HG02678 (cell line): ENCODE measurements around the gene PCGF2.

Experiments
- ATAC-seq: cut with Tn5 transposase; IDR thresholded peaks from one replicate; pipeline ENCODE4 v1.9.1; 2021; ENCODE audit warnings: mild to moderate bottlenecking, moderate library complexity; ENCODE audit not compliant: unreplicated experiment

The PCGF2 gene

DNA sequence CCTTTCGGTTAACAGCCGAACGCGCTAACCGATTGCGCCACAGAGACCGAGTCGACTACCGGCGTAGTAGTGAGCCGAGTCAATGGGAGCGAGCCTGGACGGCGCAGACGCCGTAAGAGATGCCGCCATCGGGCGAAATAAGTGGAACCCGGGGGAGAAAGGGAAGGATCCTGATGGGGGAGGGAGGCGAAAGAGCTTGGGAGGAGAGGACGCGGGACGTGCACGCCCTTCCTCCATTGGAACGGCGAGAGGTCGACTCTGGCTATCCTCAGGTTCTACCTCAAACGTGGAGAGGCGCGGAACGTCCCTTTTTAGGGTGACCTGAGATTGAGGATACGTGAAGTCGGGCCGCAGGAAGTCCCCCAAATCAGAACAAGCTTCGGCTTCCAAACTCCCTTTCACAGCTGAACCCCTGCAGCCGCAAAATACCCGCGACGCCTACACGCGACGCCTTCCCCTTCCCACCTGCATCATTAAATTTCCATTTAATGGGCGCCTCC lies 3.7 kb upstream of the PCGF2 start:
- no peak for ATAC-seq

GRCh38 chr17:38751144-38751807 lies 3.1 kb upstream of the PCGF2 start:
- no peak for ATAC-seq

DNA sequence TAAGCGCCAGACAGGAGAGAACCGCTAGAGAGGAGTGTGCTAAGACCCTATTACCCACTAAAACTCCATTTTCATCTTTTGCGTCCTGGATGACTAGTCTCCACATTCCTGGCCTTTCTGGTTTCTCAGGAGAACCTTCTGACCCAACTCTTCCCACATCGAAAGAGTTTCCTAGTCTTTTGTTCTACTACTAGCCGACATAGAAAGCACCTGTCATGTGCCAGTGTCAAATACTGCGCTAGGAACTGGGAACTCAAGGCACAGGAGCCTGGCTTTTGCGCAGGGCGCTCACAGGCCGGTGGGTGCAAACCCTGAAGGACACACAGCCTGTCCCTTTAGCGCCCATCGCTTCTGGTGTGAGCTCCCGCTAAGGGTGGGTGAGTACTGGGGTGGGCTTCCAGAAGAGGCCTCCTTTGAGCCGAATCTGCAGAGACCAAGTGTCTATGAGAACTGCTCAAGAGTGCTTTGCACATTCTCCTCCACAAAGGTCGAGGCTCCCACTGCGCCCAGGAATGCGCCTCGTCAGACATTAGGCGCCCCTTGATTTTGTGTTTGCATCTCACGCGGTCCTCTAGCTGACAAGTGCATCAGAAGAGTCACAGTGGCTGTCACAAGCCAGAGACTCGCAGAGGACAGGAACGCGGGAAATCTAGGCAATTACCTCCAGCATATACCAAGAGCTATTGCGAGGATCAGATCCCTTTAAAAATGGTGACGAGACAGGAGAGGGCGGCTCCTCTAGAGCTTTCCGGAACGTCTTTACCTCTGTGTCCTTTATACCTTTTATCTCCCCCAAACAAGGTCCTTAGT lies 2.4 kb upstream of the PCGF2 start:
- ATAC-seq = no peak

DNA sequence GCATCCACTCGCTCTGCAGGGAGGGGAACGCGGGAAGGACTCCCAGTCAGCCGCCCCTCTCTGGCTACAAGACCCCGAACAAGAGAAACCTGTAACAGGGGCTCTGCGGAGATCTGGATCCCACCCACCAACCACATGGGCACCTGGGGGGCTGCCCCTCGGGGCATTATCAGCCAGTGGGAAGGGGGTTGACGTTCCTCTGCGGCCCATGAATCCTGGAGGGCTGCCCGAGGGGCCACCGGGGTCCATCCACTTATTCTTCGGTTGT lies 1.8 kb upstream of the PCGF2 start:
- ATAC-seq = no peak

DNA sequence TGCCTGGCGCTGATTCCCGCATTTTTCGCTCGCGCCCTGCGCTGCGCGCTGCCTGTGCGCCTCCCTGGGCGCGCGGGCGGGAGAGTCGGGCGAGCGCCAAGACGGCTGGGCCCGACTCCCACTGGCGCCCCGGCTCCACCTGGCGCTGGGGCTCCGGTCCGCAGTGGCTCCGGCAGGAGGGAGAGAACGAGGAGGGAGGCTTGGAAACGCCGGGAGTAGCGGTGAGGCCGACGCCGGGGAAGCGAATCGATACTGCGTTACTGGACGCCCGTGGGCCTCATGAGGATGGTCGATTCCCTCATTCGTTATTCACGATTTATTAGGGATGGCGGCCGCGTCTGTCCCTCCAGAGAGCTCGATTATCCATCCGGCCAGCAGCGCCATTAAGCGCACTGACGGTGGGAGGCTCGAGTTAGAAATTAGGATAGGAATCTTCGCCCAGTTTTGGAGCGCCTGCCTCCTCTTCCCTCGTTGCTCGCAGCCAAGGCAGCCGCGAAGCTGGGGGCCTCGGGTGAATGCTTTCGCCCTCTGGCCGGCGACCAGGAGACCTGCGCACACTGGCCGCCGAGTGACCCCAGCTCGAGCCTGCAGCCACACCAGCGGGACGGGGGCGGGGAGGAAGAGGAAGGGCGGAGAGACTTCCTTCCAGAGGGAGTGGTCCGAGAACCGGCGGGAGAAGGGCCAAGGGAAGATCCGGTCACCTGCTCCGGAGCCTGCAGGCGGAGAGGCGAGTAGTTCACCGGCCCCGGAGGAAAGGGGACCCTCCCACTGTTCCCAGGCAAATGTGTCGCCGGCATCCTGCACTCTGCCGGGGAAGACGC lies 1.3 kb upstream of the PCGF2 start:
- ATAC-seq = no peak

DNA sequence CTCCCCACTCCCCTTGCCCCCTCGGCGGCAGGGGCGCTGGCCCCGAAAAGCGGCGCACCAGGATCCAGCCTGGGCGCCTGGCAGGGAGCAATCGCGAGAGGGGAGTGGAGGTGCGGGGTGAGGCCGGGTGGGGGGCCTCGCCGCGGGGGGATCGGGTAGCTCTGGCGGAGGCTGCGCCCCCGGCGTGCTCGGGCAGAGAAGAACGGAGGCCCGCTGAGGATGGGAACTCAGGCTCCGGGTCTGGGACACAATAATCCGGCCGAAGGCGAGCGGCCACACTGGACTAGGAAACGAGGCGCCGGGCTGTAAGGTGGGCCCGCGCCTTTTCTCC lies 721 bp upstream of the PCGF2 start:
- ATAC-seq = no peak

- no peak for ATAC-seq
Measured at GRCh38 chr17:38747463-38748148, 530 bp downstream of the PCGF2 start.

DNA sequence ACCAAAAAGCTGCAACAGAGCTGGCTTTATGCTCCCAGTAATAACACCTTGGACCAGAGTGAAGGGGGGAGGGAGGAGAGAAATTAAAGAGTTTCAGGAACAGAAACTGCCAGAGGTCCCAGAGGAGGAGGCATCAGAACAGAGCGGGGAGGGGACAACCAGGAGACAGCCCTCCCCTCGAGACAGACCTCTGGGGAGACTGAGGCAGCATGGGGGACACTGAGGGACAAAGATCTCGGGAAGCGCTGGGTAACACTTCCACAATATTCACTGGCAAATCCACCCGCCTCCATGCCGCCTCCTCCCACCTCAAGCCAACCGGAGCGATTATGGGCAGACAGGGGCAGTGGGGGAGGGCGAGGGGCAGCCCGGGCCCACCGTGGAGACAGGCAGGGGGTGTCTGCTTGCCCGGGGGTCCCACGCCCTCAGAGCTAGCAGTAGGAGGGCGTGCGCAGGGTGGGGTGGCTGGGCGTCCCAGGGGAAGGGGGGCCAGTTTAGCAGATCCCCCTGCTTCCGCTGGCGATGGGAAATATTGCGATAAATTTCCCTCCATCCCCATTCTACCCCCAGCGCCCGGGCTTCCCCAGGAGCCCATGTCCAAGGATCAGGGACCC lies 1.2 kb downstream of the PCGF2 start:
- no peak for ATAC-seq

GRCh38 chr17:38746004-38746848 lies 1.9 kb downstream of the PCGF2 start:
- ATAC-seq = no peak

DNA sequence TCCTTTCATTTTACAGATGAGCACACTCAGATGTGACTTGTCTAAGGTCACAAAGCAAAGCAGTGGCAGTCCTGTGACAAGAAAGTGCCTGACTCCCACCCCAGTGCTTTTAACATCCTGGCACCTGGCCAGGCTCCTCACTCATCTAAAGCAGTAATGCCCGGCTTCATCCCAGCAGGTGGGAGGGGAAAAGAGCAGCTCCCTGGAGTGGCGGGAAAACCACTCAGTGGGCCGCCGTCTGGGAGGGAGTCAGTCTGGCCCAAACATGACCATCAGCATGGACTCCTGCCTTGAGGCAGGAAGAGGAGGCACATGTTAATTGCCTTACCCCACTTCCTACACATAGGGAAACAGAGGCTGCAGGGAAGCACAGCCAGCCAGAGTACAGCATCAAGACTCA lies 2.6 kb downstream of the PCGF2 start:
- no peak for ATAC-seq

- no peak for ATAC-seq
Measured at GRCh38 chr17:38743556-38744171, 4.5 kb downstream of the PCGF2 start.

DNA sequence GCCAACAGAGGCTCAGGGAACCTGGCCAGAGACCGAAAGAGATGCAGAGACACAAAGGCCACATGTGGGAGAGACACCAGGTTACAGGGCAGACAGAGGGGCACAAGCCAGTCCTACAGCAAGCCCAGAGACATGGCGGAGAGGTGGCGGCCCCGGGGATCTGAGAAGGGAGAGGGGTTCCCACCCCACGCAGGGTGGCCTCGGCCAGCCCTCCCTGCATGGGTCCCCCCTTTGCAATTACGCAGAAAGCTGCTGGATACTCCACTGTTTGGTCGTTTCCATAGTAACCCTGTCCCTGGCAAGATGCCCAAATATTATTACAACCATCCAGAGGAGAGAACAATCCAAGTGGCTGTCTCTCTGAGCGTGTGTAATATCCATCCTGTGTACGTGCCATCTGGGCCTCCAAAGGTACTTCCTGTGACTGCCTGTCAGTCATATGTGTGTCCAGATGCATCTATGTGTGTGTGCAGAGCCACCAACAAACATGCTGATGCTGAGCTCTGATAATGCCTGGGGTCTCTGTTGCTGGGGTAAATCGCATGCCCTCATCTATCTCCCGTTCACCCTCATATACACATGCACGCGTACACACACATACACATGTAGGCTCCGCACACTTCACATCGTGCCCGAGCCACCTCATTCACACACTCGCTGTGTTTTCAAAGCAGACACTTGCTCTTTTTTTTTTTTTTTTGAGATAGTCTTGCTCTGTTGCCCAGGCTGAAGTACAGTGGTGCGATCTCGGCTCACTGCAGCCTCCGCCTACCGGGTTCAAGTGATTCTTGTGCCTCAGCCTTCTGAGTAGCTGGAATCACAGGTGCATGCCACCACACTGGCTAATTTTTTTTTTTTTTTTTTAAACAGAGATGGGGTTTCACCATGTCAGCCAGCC lies 5.5 kb downstream of the PCGF2 start:
- no peak for ATAC-seq

DNA sequence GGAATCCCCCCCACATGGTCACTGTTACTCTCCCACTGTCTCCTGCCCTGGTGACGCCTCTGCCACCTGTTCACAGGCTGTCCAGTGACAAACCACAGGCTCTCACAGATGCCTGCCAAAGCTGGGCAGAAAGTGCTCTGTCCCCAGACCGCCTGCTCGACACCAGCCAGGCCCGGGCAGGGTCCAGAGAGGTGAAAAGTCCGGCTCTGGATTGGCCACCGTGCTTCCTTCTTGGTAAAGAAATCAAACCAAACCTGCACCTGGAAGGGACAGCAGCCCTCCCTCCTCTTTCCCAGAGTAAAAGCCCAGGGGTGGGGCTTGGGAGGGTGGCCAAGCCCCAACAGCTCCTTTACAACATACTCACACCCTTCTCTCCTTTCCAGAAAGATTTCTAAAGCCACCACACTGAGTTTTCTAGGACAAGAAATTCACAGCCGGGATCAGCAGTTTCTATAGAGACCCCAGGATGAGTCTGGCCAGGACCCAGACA lies 6.2 kb downstream of the PCGF2 start:
- ATAC-seq = no peak

- no peak for ATAC-seq
Measured at GRCh38 chr17:38741461-38741860, 6.7 kb downstream of the PCGF2 start.

DNA sequence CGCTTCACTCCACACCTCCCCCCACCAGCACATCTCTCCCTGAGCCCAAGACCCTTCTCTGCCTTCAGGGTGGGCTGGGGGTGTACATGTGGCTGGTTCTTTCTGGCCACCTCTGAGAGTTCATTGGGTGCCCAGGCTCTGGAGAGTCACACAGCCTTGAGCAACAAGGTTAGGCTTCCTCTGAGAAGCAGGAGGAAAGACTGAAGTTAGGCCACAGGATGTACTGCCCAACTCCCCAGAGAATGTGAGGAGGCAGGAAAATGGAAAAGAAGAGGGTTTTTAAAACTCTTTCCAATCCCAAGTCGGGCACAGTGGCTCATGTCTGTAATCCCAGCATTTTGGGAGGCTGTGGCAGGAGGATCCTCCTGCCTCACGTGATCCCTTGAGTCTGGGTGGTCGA lies 7.3 kb downstream of the PCGF2 start:
- no peak for ATAC-seq

DNA sequence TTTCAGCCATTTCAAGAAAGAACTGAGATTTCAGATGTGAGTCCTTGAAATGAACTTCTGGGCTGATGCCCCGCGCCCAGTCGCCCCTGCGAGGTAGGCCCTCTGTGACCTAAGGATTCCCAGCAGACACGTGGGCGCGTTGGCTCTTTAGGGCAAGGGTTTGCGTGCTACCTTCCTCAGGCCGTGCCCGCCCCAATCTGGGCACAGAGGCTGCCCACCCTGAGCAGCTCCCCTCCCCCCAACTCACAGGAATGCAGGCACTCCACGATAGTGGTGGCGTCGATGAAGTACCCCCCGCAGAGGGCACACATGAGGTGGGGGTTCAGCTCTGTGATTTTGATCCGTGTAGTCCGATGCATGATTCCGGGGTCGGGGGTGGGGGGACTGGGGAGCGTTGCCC lies 8.1 kb downstream of the PCGF2 start:
- no peak for ATAC-seq

DNA sequence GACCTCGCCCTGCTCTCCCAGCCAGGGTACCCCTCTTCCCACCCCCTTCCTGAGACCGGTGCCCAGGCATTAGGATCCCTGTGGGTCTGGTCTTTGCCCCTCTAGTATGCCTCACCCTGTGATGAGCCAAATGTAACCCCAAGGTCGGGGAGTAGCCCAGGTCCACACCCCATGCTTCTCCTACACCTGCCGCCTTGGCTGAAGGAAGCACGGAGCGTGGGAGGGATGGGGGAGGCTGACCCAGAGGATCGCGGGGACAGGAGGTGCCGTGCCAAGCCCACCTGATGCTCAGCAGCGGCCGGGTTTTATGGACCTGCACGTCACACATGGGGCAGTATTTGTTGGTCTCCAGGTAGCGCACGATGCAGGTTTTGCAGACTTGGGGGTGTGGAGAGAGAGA lies 8.8 kb downstream of the PCGF2 start:
- ATAC-seq = no peak

DNA sequence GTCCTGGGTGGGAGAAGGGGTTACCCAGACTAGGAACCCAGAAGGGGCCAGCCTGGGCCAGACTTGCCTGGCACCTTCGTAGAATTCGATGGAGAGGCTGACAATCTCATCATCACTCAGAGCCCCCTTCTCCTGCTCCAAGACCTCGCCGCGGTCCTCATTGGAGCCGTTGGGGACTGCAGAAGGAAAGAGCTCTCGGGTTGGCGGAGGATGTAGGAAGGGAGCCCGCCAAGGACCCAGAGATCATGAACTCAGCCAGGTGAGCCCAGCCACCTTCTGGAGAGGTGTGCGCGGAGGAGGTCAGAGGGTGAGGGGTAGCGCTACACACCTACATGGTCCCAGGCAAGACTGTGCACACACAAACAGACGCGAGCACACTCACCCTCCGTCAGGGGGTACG lies 9.4 kb downstream of the PCGF2 start:
- ATAC-seq = no peak
